SK-N-SH (cell line): ENCODE results near the gene WNT9B. TPM values are rescaled to one million over a fixed set of nuclear protein-coding genes. Genes with fewer than 3 reads are reported as not detected.

Experiments
- CTCF ChIA-PET: fragments of 300-600, 350-600 bp; formaldehyde crosslinking; extraction: SDS; loops from one replicate; lab custom pipeline; 2021; lab: Yijun Ruan, JAX
- POLR2A ChIA-PET: fragments of 350-600 bp; sonication (Branson Sonifier 250); formaldehyde crosslinking; extraction: SDS; loops from one replicate; lab custom pipeline; 2020; ENCODE audit warnings: antibody characterized with exemption, inconsistent platforms; lab: Yijun Ruan, JAX
- DNase-seq: peaks from one replicate; pipeline ENCODE4 v3.0.0; 2012
- H2AFZ ChIP-seq: fragments of 200-600 bp; sonication (generic); 2 replicates; pipeline ENCODE4 v1.8.1; 2016; ENCODE audit warnings: antibody characterized with exemption, mild to moderate bottlenecking, low read depth
- H3F3A ChIP-seq: fragments of 200-600 bp; sonication (generic); replicated peaks from 2 replicates; pipeline ENCODE3; 2016; ENCODE audit warnings: antibody characterized with exemption, mild to moderate bottlenecking; ENCODE audit not compliant: insufficient read depth
- H3K27ac ChIP-seq, 2 experiments: fragments of 200-500 bp in 1 of 2; fragments of 200-600 bp in 1 of 2; sonication (Bioruptor generic) in 1 of 2; sonication (generic), shearing (Covaris generic) in 1 of 2; 2 replicates each; pipeline versions ENCODE4 v1.5.1 to v1.6.1; 2014 to 2016; ENCODE audit warnings: low read depth in 2 of 2, inconsistent platforms in 1 of 2, low read length in 1 of 2, mild to moderate bottlenecking in 1 of 2, mixed read lengths in 1 of 2
- H3K27me3 ChIP-seq: fragments of 200-600 bp; sonication (generic), shearing (Covaris generic); 2 replicates; pipeline ENCODE4 v1.6.1; 2016; ENCODE audit warnings: mixed run types; ENCODE audit not compliant: insufficient read depth
- H3K36me3 ChIP-seq, 2 experiments: fragments of 200-500 bp in 1 of 2; fragments of 200-600 bp in 1 of 2; sonication (Bioruptor generic) in 1 of 2; sonication (generic) in 1 of 2; replicated peaks in 1 of 2; 2 replicates each; pipeline versions ENCODE3 to v1.5.1; 2014 to 2016; ENCODE audit warnings: low read length in 1 of 2, mild to moderate bottlenecking in 1 of 2; ENCODE audit not compliant: insufficient read depth in 2 of 2, control insufficient read depth in 1 of 2
- H3K4me1 ChIP-seq, 2 experiments: fragments of 200-500 bp in 1 of 2; fragments of 200-600 bp in 1 of 2; sonication (Bioruptor generic) in 1 of 2; sonication (generic), shearing (Covaris generic) in 1 of 2; 2 replicates each; pipeline versions ENCODE4 v1.5.1 to v1.6.1; 2014 to 2016; ENCODE audit warnings: low read depth in 1 of 2, low read length in 1 of 2, mixed run types in 1 of 2; ENCODE audit not compliant: insufficient read depth in 2 of 2, control insufficient read depth in 1 of 2
- H3K4me2 ChIP-seq: fragments of 200-600 bp; sonication (generic), shearing (Covaris generic); 2 replicates; pipeline ENCODE4 v1.6.1; 2017; ENCODE audit warnings: mixed run types
- H3K4me3 ChIP-seq, 2 experiments: fragments of 200-500 bp in 1 of 2; fragments of 200-600 bp in 1 of 2; sonication (Bioruptor generic) in 1 of 2; sonication (generic), shearing (Covaris generic) in 1 of 2; 2 replicates each; pipeline versions ENCODE4 v1.5.1 to v1.8.1; 2014 to 2016; ENCODE audit warnings: low read depth in 2 of 2, inconsistent platforms in 1 of 2, low read length in 1 of 2, mild to moderate bottlenecking in 1 of 2, mixed read lengths in 1 of 2, moderate library complexity in 1 of 2
- H3K79me2 ChIP-seq: fragments of 200-600 bp; sonication (generic); 2 replicates; pipeline ENCODE4 v1.8.1; 2017; ENCODE audit warnings: mild to moderate bottlenecking; ENCODE audit not compliant: insufficient read depth
- H3K9ac ChIP-seq: fragments of 200-600 bp; sonication (generic); 2 replicates; pipeline ENCODE4 v1.6.1; 2017; ENCODE audit warnings: mixed run types
- H3K9me2 ChIP-seq: fragments of 200-600 bp; sonication (generic); 2 replicates; pipeline ENCODE4 v1.6.1; 2017; ENCODE audit warnings: mixed run types
- H3K9me3 ChIP-seq: fragments of 200-600 bp; sonication (generic); 2 replicates; pipeline ENCODE4 v1.6.1; 2017; ENCODE audit warnings: mixed run types, mild to moderate bottlenecking, moderate library complexity
- H4K20me1 ChIP-seq: fragments of 200-600 bp; sonication (generic); 2 replicates; pipeline ENCODE4 v1.6.1; 2017; ENCODE audit warnings: mild to moderate bottlenecking, mixed run types; ENCODE audit not compliant: insufficient read depth
- CTCF ChIP-seq: fragments of 200-600 bp; sonication (generic); IDR thresholded peaks from 2 replicates; pipeline ENCODE4 v1.6.1; 2017; ENCODE audit warnings: antibody characterized with exemption, mild to moderate bottlenecking, moderate library complexity
- ELF1 ChIP-seq: IDR thresholded peaks from 2 replicates; pipeline ENCODE4 v1.4.0; 2012
- EP300 ChIP-seq, 2 experiments: IDR thresholded peaks; 2 replicates each; pipeline versions ENCODE4 v1.4.0 to v1.6.1; 2012; ENCODE audit warnings: borderline replicate concordance in 1 of 2, low read depth in 1 of 2, low read length in 1 of 2
- EZH2phosphoT487 ChIP-seq: fragments of 200-600 bp; sonication (generic); IDR thresholded peaks from 2 replicates; pipeline ENCODE4 v1.6.1; 2017; ENCODE audit warnings: low read depth, mixed run types, mild to moderate bottlenecking, antibody characterized with exemption, moderate library complexity, borderline replicate concordance
- FOXJ3 ChIP-seq: sonication (generic); formaldehyde crosslinking; IDR thresholded peaks from 2 replicates; pipeline ENCODE4 v1.5.1; 2020; ENCODE audit warnings: mild to moderate bottlenecking, missing genetic modification reagents
- GABPA ChIP-seq: IDR thresholded peaks from 2 replicates; pipeline ENCODE4 v1.4.0; 2012; ENCODE audit warnings: low read depth, mild to moderate bottlenecking
- MEF2A ChIP-seq: IDR thresholded peaks from 2 replicates; pipeline ENCODE4 v1.4.0; 2012; ENCODE audit warnings: low read depth, borderline replicate concordance
- NFIC ChIP-seq: IDR thresholded peaks from 2 replicates; pipeline ENCODE4 v1.4.0; 2012; ENCODE audit warnings: borderline replicate concordance
- NRF1 ChIP-seq: IDR thresholded peaks from 2 replicates; pipeline ENCODE4 v1.6.1; 2012; ENCODE audit warnings: low read depth, mild to moderate bottlenecking, low read length
- RAD21 ChIP-seq: IDR thresholded peaks from 2 replicates; pipeline ENCODE4 v1.6.1; 2012; ENCODE audit warnings: mild to moderate bottlenecking, low read length
- SMC3 ChIP-seq: IDR thresholded peaks from 2 replicates; pipeline ENCODE4 v1.6.1; 2012; ENCODE audit warnings: low read depth, low read length, improper control_type of control experiment
- TEAD4 ChIP-seq: IDR thresholded peaks from 2 replicates; pipeline ENCODE4 v1.4.0; 2012; ENCODE audit warnings: mild to moderate bottlenecking, borderline replicate concordance; ENCODE audit not compliant: insufficient read depth
- YY1 ChIP-seq: IDR thresholded peaks from 2 replicates; pipeline ENCODE4 v1.4.0; 2012; ENCODE audit warnings: low read depth, mild to moderate bottlenecking
- WGBS: methylation state at CpG from one replicate; pipeline ENCODE4 v1.1.6; 2017; ENCODE audit warnings: low lambda C conversion rate; 5-methylcytosine and 5-hydroxymethylcytosine counted together
- polyA plus RNA-seq, 3 experiments: library from polyadenylated mRNA; depleted of rRNA; stranded (reverse); fragments of >200 nt; gene quantifications; 2 replicates each; pipeline ENCODE4 v1.2.3, GENCODE V29; 2012
- TF ChIP-seq, protein P1 (sequence below): IDR thresholded peaks from 2 replicates; pipeline ENCODE4 v1.4.0; 2012; ENCODE audit warnings: low read depth, borderline replicate concordance
- TF ChIP-seq, protein P2 (sequence below): fragments of 150-350 bp; IDR thresholded peaks from 2 replicates; pipeline ENCODE4 v1.6.1; 2016; ENCODE audit warnings: mild to moderate bottlenecking, low read depth, low read length
- TF ChIP-seq, protein P3 (sequence below): IDR thresholded peaks from 2 replicates; pipeline ENCODE4 v1.4.0; 2012; ENCODE audit warnings: low read depth, borderline replicate concordance
- TF ChIP-seq, protein P4 (sequence below): IDR thresholded peaks from 2 replicates; pipeline ENCODE4 v1.6.1; 2012; ENCODE audit warnings: mild to moderate bottlenecking, low read depth, low read length, moderate library complexity

WNT9B gene
- polyA plus RNA-seq, 1 of the 3 experiments (the other 2 are of a cell fraction) = not detected

- Histone ChIP-seq H3K4me3 (no peak overlapping the region), H3K4me1 (peaks cover 0 to 11% of the 10 kb centered on the region in 2 experiments; a peak in 1 of 4 replicates), H3K4me2 (no peak overlapping the region), H2AFZ (no peak overlapping the region), H3K9ac (no peak overlapping the region), H3K27me3 (peaks cover 43% of the 10 kb centered on the region), H3K9me3 (no peaks in the 10 kb centered on the region), H3F3A (no peaks in the 10 kb centered on the region), H3K36me3 (no peaks in the 10 kb centered on the region), H3K9me2 (no peaks in the 10 kb centered on the region), H4K20me1 (no peaks in the 10 kb centered on the region), H3K27ac (no peak overlapping the region), H3K79me2 (no peaks in the 10 kb centered on the region)
- CTCF ChIA-PET = interaction anchor here (0.7 to 5.6 kb wide), 6 partner anchors 11 to 148 kb away, joined by 3 to 49 read pairs (median 10); no protein-coding TSS in a partner anchor
- DNase-seq = no peak
- WGBS = 76% methylated on average over 6 of the region's 6 CpGs
- POLR2A ChIA-PET = no interaction called here
- TF ChIP-seq, protein P1, sequence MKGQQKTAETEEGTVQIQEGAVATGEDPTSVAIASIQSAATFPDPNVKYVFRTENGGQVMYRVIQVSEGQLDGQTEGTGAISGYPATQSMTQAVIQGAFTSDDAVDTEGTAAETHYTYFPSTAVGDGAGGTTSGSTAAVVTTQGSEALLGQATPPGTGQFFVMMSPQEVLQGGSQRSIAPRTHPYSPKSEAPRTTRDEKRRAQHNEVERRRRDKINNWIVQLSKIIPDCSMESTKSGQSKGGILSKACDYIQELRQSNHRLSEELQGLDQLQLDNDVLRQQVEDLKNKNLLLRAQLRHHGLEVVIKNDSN = no peak
- TF ChIP-seq CTCF (no peak), SMC3 (no peak), TEAD4 (no peak), YY1 (no peak), MEF2A (no peak), GABPA (no peak), FOXJ3 (CRISPR knock-in tag) (no peak), ELF1 (no peak), EP300 (IDR thresholded peaks at IDR 0.05; ENCODE audit: borderline replicate concordance in 1 of 2, low read depth in 1 of 2, low read length in 1 of 2) (no peak), NRF1 (no peak), NFIC (no peak)
- TF ChIP-seq, protein P2, sequence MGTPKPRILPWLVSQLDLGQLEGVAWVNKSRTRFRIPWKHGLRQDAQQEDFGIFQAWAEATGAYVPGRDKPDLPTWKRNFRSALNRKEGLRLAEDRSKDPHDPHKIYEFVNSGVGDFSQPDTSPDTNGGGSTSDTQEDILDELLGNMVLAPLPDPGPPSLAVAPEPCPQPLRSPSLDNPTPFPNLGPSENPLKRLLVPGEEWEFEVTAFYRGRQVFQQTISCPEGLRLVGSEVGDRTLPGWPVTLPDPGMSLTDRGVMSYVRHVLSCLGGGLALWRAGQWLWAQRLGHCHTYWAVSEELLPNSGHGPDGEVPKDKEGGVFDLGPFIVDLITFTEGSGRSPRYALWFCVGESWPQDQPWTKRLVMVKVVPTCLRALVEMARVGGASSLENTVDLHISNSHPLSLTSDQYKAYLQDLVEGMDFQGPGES = no peak
These were observed 2.6 kb downstream of the WNT9B start for GRCh38 chr17:46853896-46854444.

- Histone ChIP-seq H3K27ac (no peak overlapping the region), H3K9ac (no peak overlapping the region), H3K9me3 (no peaks in the 10 kb centered on the region), H3F3A (no peaks in the 10 kb centered on the region), H3K27me3 (peaks cover 38% of the 10 kb centered on the region), H4K20me1 (no peaks in the 10 kb centered on the region), H3K4me3 (no peak overlapping the region), H3K4me2 (no peak overlapping the region), H3K79me2 (no peaks in the 10 kb centered on the region), H2AFZ (no peak overlapping the region), H3K4me1 (peaks cover 0 to 11% of the 10 kb centered on the region in 2 experiments; a peak in 1 of 4 replicates), H3K9me2 (no peaks in the 10 kb centered on the region), H3K36me3 (no peaks in the 10 kb centered on the region)
- no peak for DNase-seq
- WGBS = 77% methylated on average over 3 of the region's 3 CpGs
- POLR2A ChIA-PET = no interaction called here
- CTCF ChIA-PET = interaction anchor here (1.2 to 5.6 kb wide), 6 partner anchors 11 to 147 kb away, joined by 3 to 49 read pairs (median 10); no protein-coding TSS in a partner anchor
- no peak for TF ChIP-seq EZH2phosphoT487
- TF ChIP-seq, protein P3, sequence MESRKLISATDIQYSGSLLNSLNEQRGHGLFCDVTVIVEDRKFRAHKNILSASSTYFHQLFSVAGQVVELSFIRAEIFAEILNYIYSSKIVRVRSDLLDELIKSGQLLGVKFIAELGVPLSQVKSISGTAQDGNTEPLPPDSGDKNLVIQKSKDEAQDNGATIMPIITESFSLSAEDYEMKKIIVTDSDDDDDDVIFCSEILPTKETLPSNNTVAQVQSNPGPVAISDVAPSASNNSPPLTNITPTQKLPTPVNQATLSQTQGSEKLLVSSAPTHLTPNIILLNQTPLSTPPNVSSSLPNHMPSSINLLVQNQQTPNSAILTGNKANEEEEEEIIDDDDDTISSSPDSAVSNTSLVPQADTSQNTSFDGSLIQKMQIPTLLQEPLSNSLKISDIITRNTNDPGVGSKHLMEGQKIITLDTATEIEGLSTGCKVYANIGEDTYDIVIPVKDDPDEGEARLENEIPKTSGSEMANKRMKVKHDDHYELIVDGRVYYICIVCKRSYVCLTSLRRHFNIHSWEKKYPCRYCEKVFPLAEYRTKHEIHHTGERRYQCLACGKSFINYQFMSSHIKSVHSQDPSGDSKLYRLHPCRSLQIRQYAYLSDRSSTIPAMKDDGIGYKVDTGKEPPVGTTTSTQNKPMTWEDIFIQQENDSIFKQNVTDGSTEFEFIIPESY = no peak
- TF ChIP-seq, protein P4, sequence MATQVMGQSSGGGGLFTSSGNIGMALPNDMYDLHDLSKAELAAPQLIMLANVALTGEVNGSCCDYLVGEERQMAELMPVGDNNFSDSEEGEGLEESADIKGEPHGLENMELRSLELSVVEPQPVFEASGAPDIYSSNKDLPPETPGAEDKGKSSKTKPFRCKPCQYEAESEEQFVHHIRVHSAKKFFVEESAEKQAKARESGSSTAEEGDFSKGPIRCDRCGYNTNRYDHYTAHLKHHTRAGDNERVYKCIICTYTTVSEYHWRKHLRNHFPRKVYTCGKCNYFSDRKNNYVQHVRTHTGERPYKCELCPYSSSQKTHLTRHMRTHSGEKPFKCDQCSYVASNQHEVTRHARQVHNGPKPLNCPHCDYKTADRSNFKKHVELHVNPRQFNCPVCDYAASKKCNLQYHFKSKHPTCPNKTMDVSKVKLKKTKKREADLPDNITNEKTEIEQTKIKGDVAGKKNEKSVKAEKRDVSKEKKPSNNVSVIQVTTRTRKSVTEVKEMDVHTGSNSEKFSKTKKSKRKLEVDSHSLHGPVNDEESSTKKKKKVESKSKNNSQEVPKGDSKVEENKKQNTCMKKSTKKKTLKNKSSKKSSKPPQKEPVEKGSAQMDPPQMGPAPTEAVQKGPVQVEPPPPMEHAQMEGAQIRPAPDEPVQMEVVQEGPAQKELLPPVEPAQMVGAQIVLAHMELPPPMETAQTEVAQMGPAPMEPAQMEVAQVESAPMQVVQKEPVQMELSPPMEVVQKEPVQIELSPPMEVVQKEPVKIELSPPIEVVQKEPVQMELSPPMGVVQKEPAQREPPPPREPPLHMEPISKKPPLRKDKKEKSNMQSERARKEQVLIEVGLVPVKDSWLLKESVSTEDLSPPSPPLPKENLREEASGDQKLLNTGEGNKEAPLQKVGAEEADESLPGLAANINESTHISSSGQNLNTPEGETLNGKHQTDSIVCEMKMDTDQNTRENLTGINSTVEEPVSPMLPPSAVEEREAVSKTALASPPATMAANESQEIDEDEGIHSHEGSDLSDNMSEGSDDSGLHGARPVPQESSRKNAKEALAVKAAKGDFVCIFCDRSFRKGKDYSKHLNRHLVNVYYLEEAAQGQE = no peak
- TF ChIP-seq RAD21 = no peak
- no peak for TF ChIP-seq YY1
- TF ChIP-seq, protein P1 = no peak
These were observed 3.1 kb downstream of the WNT9B start for GRCh38 chr17:46854515-46854914.
